ENCODE results near the gene CDCP1. TPM values are rescaled to one million over a fixed set of nuclear protein-coding genes. Genes with fewer than 3 reads are reported as not detected.
A peak's percentile ranks its signal among the peaks of the same experiment; 100 is the strongest.

CDCP1 gene
- total RNA-seq, 1 donor from 2014 or later, result under 0.01 TPM

- Histone ChIP-seq H3K27ac (ENCODE audit: low read depth, low read length) (no peak overlapping the region), H3K4me3 (ENCODE audit: low read length in 3 of 3) (no peak overlapping the region), H3K27me3 (ENCODE audit: control insufficient read depth in 3 of 3, insufficient read depth in 3 of 3, low read length in 3 of 3) (peaks cover 3 to 18% (median 9%) of the 10 kb centered on the region in 3 donors), H3K4me1 (ENCODE audit: control insufficient read depth in 3 of 3, insufficient read depth in 3 of 3, low read length in 3 of 3) (peaks cover 7 to 17% (median 16%) of the 10 kb centered on the region in 3 donors), H3K36me3 (ENCODE audit: control insufficient read depth in 3 of 3, insufficient read depth in 3 of 3, low read length in 3 of 3) (no peaks in the 10 kb centered on the region), H3K9ac (ENCODE audit: low read depth in 1 of 3, low read length in 3 of 3) (no peak overlapping the region), H3K9me3 (ENCODE audit: control insufficient read depth in 3 of 3, low read length in 3 of 3) (no peaks in the 10 kb centered on the region)
Observed at GRCh38 chr3:45140141-45140769, 5.9 kb downstream of the CDCP1 start.

GRCh38 chr3:45139372-45140140 is 6.6 kb downstream of the CDCP1 start:
- Histone ChIP-seq H3K9me3 (ENCODE audit: control insufficient read depth in 3 of 3, low read length in 3 of 3) (no peaks in the 10 kb centered on the region), H3K9ac (ENCODE audit: low read depth in 1 of 3, low read length in 3 of 3) (no peak overlapping the region), H3K4me3 (ENCODE audit: low read length in 3 of 3) (peak overlapping the region in 1 of 3 donors; percentile 9), H3K27ac (ENCODE audit: low read depth, low read length) (no peak overlapping the region), H3K36me3 (ENCODE audit: control insufficient read depth in 3 of 3, insufficient read depth in 3 of 3, low read length in 3 of 3) (no peaks in the 10 kb centered on the region), H3K4me1 (ENCODE audit: control insufficient read depth in 3 of 3, insufficient read depth in 3 of 3, low read length in 3 of 3) (peaks cover 6 to 16% (median 16%) of the 10 kb centered on the region in 3 donors), H3K27me3 (ENCODE audit: control insufficient read depth in 3 of 3, insufficient read depth in 3 of 3, low read length in 3 of 3) (peaks cover 0 to 18% (median 6%) of the 10 kb centered on the region in 3 donors)

GRCh38 chr3:45137656-45138181 is 8.5 kb downstream of the CDCP1 start:
- no peak overlapping the region for H3K4me3 ChIP-seq (ENCODE audit: low read length in 3 of 3)
- no peaks in the 10 kb centered on the region for H3K9me3 ChIP-seq (ENCODE audit: control insufficient read depth in 3 of 3, low read length in 3 of 3)
- H3K27ac ChIP-seq (ENCODE audit: low read depth, low read length), result no peak overlapping the region
- no peak overlapping the region for H3K9ac ChIP-seq (ENCODE audit: low read depth in 1 of 3, low read length in 3 of 3)
- H3K36me3 ChIP-seq (ENCODE audit: control insufficient read depth in 3 of 3, insufficient read depth in 3 of 3, low read length in 3 of 3), result no peaks in the 10 kb centered on the region
- peaks cover 6 to 16% (median 16%) of the 10 kb centered on the region in 3 donors for H3K4me1 ChIP-seq (ENCODE audit: control insufficient read depth in 3 of 3, insufficient read depth in 3 of 3, low read length in 3 of 3)
- peaks cover 0 to 7% (median 2%) of the 10 kb centered on the region in 3 donors for H3K27me3 ChIP-seq (ENCODE audit: control insufficient read depth in 3 of 3, insufficient read depth in 3 of 3, low read length in 3 of 3)

GRCh38 chr3:45135959-45136358 is 10.2 kb downstream of the CDCP1 start:
- Histone ChIP-seq H3K4me1 (ENCODE audit: control insufficient read depth in 3 of 3, insufficient read depth in 3 of 3, low read length in 3 of 3) (peaks cover 6 to 16% (median 16%) of the 10 kb centered on the region in 3 donors), H3K36me3 (ENCODE audit: control insufficient read depth in 3 of 3, insufficient read depth in 3 of 3, low read length in 3 of 3) (no peaks in the 10 kb centered on the region), H3K9me3 (ENCODE audit: control insufficient read depth in 3 of 3, low read length in 3 of 3) (no peaks in the 10 kb centered on the region), H3K4me3 (ENCODE audit: low read length in 3 of 3) (no peak overlapping the region), H3K27ac (ENCODE audit: low read depth, low read length) (no peak overlapping the region), H3K27me3 (ENCODE audit: control insufficient read depth in 3 of 3, insufficient read depth in 3 of 3, low read length in 3 of 3) (peaks cover 0 to 2% (median 0%) of the 10 kb centered on the region in 3 donors), H3K9ac (ENCODE audit: low read depth in 1 of 3, low read length in 3 of 3) (no peak overlapping the region)

GRCh38 chr3:45134758-45135521 is 11.2 kb downstream of the CDCP1 start:
- H3K27ac ChIP-seq (ENCODE audit: low read depth, low read length), result no peak overlapping the region
- H3K9ac ChIP-seq (ENCODE audit: low read depth in 1 of 3, low read length in 3 of 3), result no peak overlapping the region
- H3K27me3 ChIP-seq (ENCODE audit: control insufficient read depth in 3 of 3, insufficient read depth in 3 of 3, low read length in 3 of 3), result peaks cover 0 to 2% (median 0%) of the 10 kb centered on the region in 3 donors
- no peaks in the 10 kb centered on the region for H3K36me3 ChIP-seq (ENCODE audit: control insufficient read depth in 3 of 3, insufficient read depth in 3 of 3, low read length in 3 of 3)
- no peaks in the 10 kb centered on the region for H3K9me3 ChIP-seq (ENCODE audit: control insufficient read depth in 3 of 3, low read length in 3 of 3)
- peaks cover 6 to 16% (median 16%) of the 10 kb centered on the region in 3 donors for H3K4me1 ChIP-seq (ENCODE audit: control insufficient read depth in 3 of 3, insufficient read depth in 3 of 3, low read length in 3 of 3)
- H3K4me3 ChIP-seq (ENCODE audit: low read length in 3 of 3), result no peak overlapping the region

GRCh38 chr3:45132568-45133211 is 13.5 kb downstream of the CDCP1 start:
- Histone ChIP-seq H3K4me3 (ENCODE audit: low read length in 3 of 3) (no peak overlapping the region), H3K36me3 (ENCODE audit: control insufficient read depth in 3 of 3, insufficient read depth in 3 of 3, low read length in 3 of 3) (no peaks in the 10 kb centered on the region), H3K27ac (ENCODE audit: low read depth, low read length) (no peak overlapping the region), H3K4me1 (ENCODE audit: control insufficient read depth in 3 of 3, insufficient read depth in 3 of 3, low read length in 3 of 3) (peaks cover 3 to 6% (median 6%) of the 10 kb centered on the region in 3 donors), H3K9me3 (ENCODE audit: control insufficient read depth in 3 of 3, low read length in 3 of 3) (no peaks in the 10 kb centered on the region), H3K9ac (ENCODE audit: low read depth in 1 of 3, low read length in 3 of 3) (no peak overlapping the region), H3K27me3 (ENCODE audit: control insufficient read depth in 3 of 3, insufficient read depth in 3 of 3, low read length in 3 of 3) (no peaks in the 10 kb centered on the region)

GRCh38 chr3:45131201-45131600 is 15.0 kb downstream of the CDCP1 start:
- H3K27ac ChIP-seq (ENCODE audit: low read depth, low read length), result no peak overlapping the region
- no peaks in the 10 kb centered on the region for H3K27me3 ChIP-seq (ENCODE audit: control insufficient read depth in 3 of 3, insufficient read depth in 3 of 3, low read length in 3 of 3)
- no peaks in the 10 kb centered on the region for H3K36me3 ChIP-seq (ENCODE audit: control insufficient read depth in 3 of 3, insufficient read depth in 3 of 3, low read length in 3 of 3)
- H3K4me1 ChIP-seq (ENCODE audit: control insufficient read depth in 3 of 3, insufficient read depth in 3 of 3, low read length in 3 of 3), result peaks cover 8 to 14% (median 14%) of the 10 kb centered on the region in 3 donors
- no peak overlapping the region for H3K9ac ChIP-seq (ENCODE audit: low read depth in 1 of 3, low read length in 3 of 3)
- no peak overlapping the region for H3K4me3 ChIP-seq (ENCODE audit: low read length in 3 of 3)
- no peaks in the 10 kb centered on the region for H3K9me3 ChIP-seq (ENCODE audit: control insufficient read depth in 3 of 3, low read length in 3 of 3)

- Histone ChIP-seq H3K36me3 (ENCODE audit: control insufficient read depth in 3 of 3, insufficient read depth in 3 of 3, low read length in 3 of 3) (no peaks in the 10 kb centered on the region), H3K27ac (ENCODE audit: low read depth, low read length) (no peak overlapping the region), H3K4me3 (ENCODE audit: low read length in 3 of 3) (no peak overlapping the region), H3K9me3 (ENCODE audit: control insufficient read depth in 3 of 3, low read length in 3 of 3) (no peaks in the 10 kb centered on the region), H3K4me1 (ENCODE audit: control insufficient read depth in 3 of 3, insufficient read depth in 3 of 3, low read length in 3 of 3) (peaks cover 9 to 21% (median 20%) of the 10 kb centered on the region in 3 donors), H3K27me3 (ENCODE audit: control insufficient read depth in 3 of 3, insufficient read depth in 3 of 3, low read length in 3 of 3) (no peaks in the 10 kb centered on the region), H3K9ac (ENCODE audit: low read depth in 1 of 3, low read length in 3 of 3) (no peak overlapping the region)
Observed at GRCh38 chr3:45130476-45130875, 15.7 kb downstream of the CDCP1 start.

- no peak overlapping the region for H3K9ac ChIP-seq (ENCODE audit: low read depth in 1 of 3, low read length in 3 of 3)
- H3K4me3 ChIP-seq (ENCODE audit: low read length in 3 of 3), result no peak overlapping the region
- H3K36me3 ChIP-seq (ENCODE audit: control insufficient read depth in 3 of 3, insufficient read depth in 3 of 3, low read length in 3 of 3), result no peaks in the 10 kb centered on the region
- no peaks in the 10 kb centered on the region for H3K9me3 ChIP-seq (ENCODE audit: control insufficient read depth in 3 of 3, low read length in 3 of 3)
- H3K27ac ChIP-seq (ENCODE audit: low read depth, low read length), result no peak overlapping the region
- no peaks in the 10 kb centered on the region for H3K27me3 ChIP-seq (ENCODE audit: control insufficient read depth in 3 of 3, insufficient read depth in 3 of 3, low read length in 3 of 3)
- H3K4me1 ChIP-seq (ENCODE audit: control insufficient read depth in 3 of 3, insufficient read depth in 3 of 3, low read length in 3 of 3), result peaks cover 14 to 36% (median 36%) of the 10 kb centered on the region in 3 donors
Observed at GRCh38 chr3:45128950-45129349, 17.2 kb downstream of the CDCP1 start.

All from skeletal muscle tissue (tissue), 4 donors.